HepG2 (cell line): Measurements from ENCODE around the gene GDI1. TPM values are rescaled to one million over a fixed set of nuclear protein-coding genes. Genes with fewer than 3 reads are reported as not detected.

Experiments used
- EEA1 ChIP-seq: sonication (generic); formaldehyde crosslinking; IDR thresholded peaks from 2 replicates; pipeline ENCODE4 v1.5.1; 2020; ENCODE audit warnings: mild to moderate bottlenecking, missing genetic modification reagents, borderline replicate concordance
- HDAC1 ChIP-seq: sonication (generic); formaldehyde crosslinking; IDR thresholded peaks from 2 replicates; pipeline ENCODE4 v1.5.1; 2020; ENCODE audit warnings: mild to moderate bottlenecking, missing genetic modification reagents
- MEIS2 ChIP-seq: sonication (generic); formaldehyde crosslinking; IDR thresholded peaks from 2 replicates; pipeline ENCODE4 v1.9.0; 2021; ENCODE audit warnings: mild to moderate bottlenecking, missing genetic modification reagents
- PHF8 ChIP-seq: sonication (generic); formaldehyde crosslinking; IDR thresholded peaks from 2 replicates; pipeline ENCODE4 v1.5.0; 2020; ENCODE audit warnings: missing genetic modification reagents
- RAD21 ChIP-seq: fragments of 450-650 bp; formaldehyde crosslinking; IDR thresholded peaks from 2 replicates; pipeline ENCODE4 v1.5.0; 2020; ENCODE audit warnings: mild to moderate bottlenecking
- RFXANK ChIP-seq: IDR thresholded peaks from 2 replicates; pipeline ENCODE4 v1.6.1; 2016
- SIX1 ChIP-seq: sonication (generic); formaldehyde crosslinking; IDR thresholded peaks from 2 replicates; pipeline ENCODE4 v1.4.0; 2020; ENCODE audit warnings: missing genetic modification reagents, borderline replicate concordance
- SUZ12 ChIP-seq: fragments of 150-350 bp; IDR thresholded peaks from 2 replicates; pipeline ENCODE4 v1.6.1; 2014; ENCODE audit warnings: low read depth, low read length
- TAF1 ChIP-seq: sonication (generic); formaldehyde crosslinking; IDR thresholded peaks from 2 replicates; pipeline ENCODE4 v1.4.0; 2020; ENCODE audit warnings: missing genetic modification reagents
- ZBTB40 ChIP-seq, 2 experiments: fragments of 450-650 bp in 1 of 2; sonication (generic) in 1 of 2; formaldehyde crosslinking in 1 of 2; IDR thresholded peaks; 2 replicates each; pipeline versions ENCODE4 v1.6.1 to v1.8.0; 2016 to 2022; ENCODE audit warnings: antibody characterized with exemption in 1 of 2, mild to moderate bottlenecking in 1 of 2, missing genetic modification reagents in 1 of 2
- ZFP36L2 ChIP-seq: sonication (generic); formaldehyde crosslinking; IDR thresholded peaks from 2 replicates; pipeline ENCODE4 v1.4.0; 2020; ENCODE audit warnings: missing genetic modification reagents
- ZNF10 ChIP-seq: sonication (generic); formaldehyde crosslinking; IDR thresholded peaks from 2 replicates; pipeline ENCODE4 v1.4.0; 2020; ENCODE audit warnings: mild to moderate bottlenecking, low read depth, missing genetic modification reagents, borderline replicate concordance
- ZNF510 ChIP-seq: sonication (generic); formaldehyde crosslinking; IDR thresholded peaks from 2 replicates; pipeline ENCODE4 v1.4.0; 2020; ENCODE audit warnings: low read depth, mild to moderate bottlenecking, missing genetic modification reagents
- ZNF550 ChIP-seq: sonication (generic); formaldehyde crosslinking; IDR thresholded peaks from 2 replicates; pipeline ENCODE4 v1.4.0; 2020; ENCODE audit warnings: mild to moderate bottlenecking, missing genetic modification reagents, borderline replicate concordance
- ZNF670 ChIP-seq: sonication (generic); formaldehyde crosslinking; IDR thresholded peaks from 2 replicates; pipeline ENCODE4 v1.8.0; 2022; ENCODE audit warnings: mild to moderate bottlenecking, missing genetic modification reagents, borderline replicate concordance
- ZNF790 ChIP-seq: sonication (generic); formaldehyde crosslinking; IDR thresholded peaks from 2 replicates; pipeline ENCODE4 v1.8.0; 2022; ENCODE audit warnings: missing genetic modification reagents, mild to moderate bottlenecking, borderline replicate concordance
- ZNF816 ChIP-seq: sonication (generic); formaldehyde crosslinking; IDR thresholded peaks from 2 replicates; pipeline ENCODE4 v1.8.0; 2022; ENCODE audit warnings: missing genetic modification reagents, mild to moderate bottlenecking, borderline replicate concordance
- polyA plus RNA-seq, 8 experiments: library from polyadenylated mRNA; depleted of rRNA in 3 of 8; stranded (reverse) in 7 of 8; unstranded in 1 of 8; fragments of >200 nt; fragmentation: Illumina TruSeq in 4 of 8; extraction: Trizol in 4 of 8; gene quantifications; 2 replicates each; pipeline versions ENCODE4 v1.2.1 to v1.2.3, GENCODE V29; 2011 to 2016; ENCODE audit warnings: low read depth in 4 of 8, missing spikeins in 1 of 8, mixed read lengths in 1 of 8; ENCODE audit not compliant: insufficient read depth in 1 of 8
- total RNA-seq, 5 experiments: library from RNA; depleted of rRNA; stranded (reverse); fragments of >200 nt; fragmentation: Illumina TruSeq; extraction: Trizol; gene quantifications; 2 replicates each; pipeline ENCODE4 v1.2.3, GENCODE V29; 2016; ENCODE audit warnings: low read depth in 1 of 5
- TF ChIP-seq, protein P1 (sequence below): sonication (generic); formaldehyde crosslinking; IDR thresholded peaks from 2 replicates; pipeline ENCODE4 v1.4.0; 2020; ENCODE audit warnings: missing genetic modification reagents

The GDI1 gene
- total and polyA plus RNA-seq, 2 of the 13 experiments (the other 11 are each of a cell fraction or from before 2014, with no cell fraction given) = 17.4 to 105 TPM

- TF ChIP-seq ZBTB40 (IDR thresholded peaks at IDR 0.05) = no peak
- no peak for TF ChIP-seq ZBTB40 (CRISPR knock-in tag; IDR thresholded peaks at IDR 0.05)
- TF ChIP-seq ZNF816 = no peak
- TF ChIP-seq MEIS2 (CRISPR knock-in tag) = no peak
- no peak for TF ChIP-seq ZNF670 (CRISPR knock-in tag)
- TF ChIP-seq RAD21 (CRISPR knock-in tag) = no peak
- TF ChIP-seq ZFP36L2 (CRISPR knock-in tag) = no peak
- TF ChIP-seq ZNF510 = no peak
- no peak for TF ChIP-seq SUZ12
- TF ChIP-seq ZNF790 (CRISPR knock-in tag) = no peak
- TF ChIP-seq, protein P1, sequence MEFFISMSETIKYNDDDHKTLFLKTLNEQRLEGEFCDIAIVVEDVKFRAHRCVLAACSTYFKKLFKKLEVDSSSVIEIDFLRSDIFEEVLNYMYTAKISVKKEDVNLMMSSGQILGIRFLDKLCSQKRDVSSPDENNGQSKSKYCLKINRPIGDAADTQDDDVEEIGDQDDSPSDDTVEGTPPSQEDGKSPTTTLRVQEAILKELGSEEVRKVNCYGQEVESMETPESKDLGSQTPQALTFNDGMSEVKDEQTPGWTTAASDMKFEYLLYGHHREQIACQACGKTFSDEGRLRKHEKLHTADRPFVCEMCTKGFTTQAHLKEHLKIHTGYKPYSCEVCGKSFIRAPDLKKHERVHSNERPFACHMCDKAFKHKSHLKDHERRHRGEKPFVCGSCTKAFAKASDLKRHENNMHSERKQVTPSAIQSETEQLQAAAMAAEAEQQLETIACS = no peak
- TF ChIP-seq SIX1 = no peak
- TF ChIP-seq TAF1 (CRISPR knock-in tag) = peak; percentile 75
- peak; percentile 65 for TF ChIP-seq PHF8 (CRISPR knock-in tag)
- TF ChIP-seq ZNF10 (CRISPR knock-in tag) = no peak
- no peak for TF ChIP-seq ZNF550
- peak; percentile 76 for TF ChIP-seq HDAC1 (CRISPR knock-in tag)
- no peak for TF ChIP-seq RFXANK
- TF ChIP-seq EEA1 (CRISPR knock-in tag) = no peak
These were observed 8.5 kb upstream of the GDI1 start, which contains the start of gene ATP6AP1 (continued) for GRCh38 chrX:154428176-154429171.
